ENCODE measurements around the gene NMRK1.

DNA sequence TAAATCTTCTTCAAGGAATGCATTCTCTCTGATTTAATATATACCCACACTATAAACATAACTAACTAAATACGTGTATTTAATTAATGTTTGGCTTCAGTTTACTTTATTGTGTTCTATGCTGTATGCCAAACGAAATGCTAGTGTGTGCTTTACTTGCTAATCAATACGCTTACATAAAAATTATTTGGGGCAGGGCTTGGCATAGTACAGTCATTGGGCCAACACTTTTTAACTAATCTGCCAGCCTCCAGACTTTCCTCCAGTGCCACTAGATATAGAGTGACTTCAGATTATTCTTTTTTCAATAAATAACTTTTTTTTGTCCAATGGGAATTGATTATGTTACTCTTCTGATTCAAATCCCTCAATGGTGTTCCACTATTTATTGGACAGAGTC, 51.2 kb downstream of the NMRK1 start:
- TF ChIP-seq POLR2AphosphoS5 (IDR thresholded peaks at IDR 0.05; ENCODE audit: low read depth, low read length) (no peak), POLR2A (IDR thresholded peaks at IDR 0.05; ENCODE audit: low read depth, low read length) (no peak), TAF1 (IDR thresholded peaks at IDR 0.05; ENCODE audit: low read depth, low read length) (no peak), SPI1 (IDR thresholded peaks at IDR 0.05; ENCODE audit: low read depth, low read length) (no peak), POU2F2 (IDR thresholded peaks at IDR 0.05; ENCODE audit: low read depth, low read length) (no peak)

All from GM12891 (cell line).